ENCODE results near the gene RPS15.
"Not testable (repeated sequence)": the region's sequence is repeated elsewhere in the genome, so short reads cannot be mapped to it uniquely, and the experiment has no call there.

RPS15 gene

GRCh38 chr19:1468274-1468820, 30.2 kb downstream of the RPS15 start:
- no peak for DNase-seq (ENCODE audit: low read depth in 2 of 2)

DNA sequence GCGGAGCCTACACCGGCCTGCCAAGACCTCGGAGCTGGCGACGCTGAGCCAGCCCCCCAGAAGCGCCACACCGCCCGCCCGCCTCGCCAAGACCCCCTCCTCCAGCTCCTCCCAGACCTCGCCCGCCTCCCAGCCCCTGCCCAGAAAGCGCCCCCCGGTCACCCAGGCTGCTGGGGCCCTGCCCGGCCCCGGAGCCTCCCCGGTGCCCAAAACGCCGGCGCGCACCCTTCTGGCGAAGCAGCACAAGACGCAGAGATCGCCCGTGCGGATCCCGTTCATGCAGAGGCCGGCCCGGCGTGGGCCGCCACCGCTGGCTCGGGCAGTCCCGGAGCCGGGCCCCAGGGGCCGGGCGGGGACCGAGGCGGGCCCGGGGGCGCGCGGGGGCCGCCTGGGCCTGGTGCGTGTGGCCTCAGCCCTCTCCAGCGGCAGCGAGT, 30.6 kb downstream of the RPS15 start:
- no peak for DNase-seq (ENCODE audit: low read depth in 2 of 2)

DNA sequence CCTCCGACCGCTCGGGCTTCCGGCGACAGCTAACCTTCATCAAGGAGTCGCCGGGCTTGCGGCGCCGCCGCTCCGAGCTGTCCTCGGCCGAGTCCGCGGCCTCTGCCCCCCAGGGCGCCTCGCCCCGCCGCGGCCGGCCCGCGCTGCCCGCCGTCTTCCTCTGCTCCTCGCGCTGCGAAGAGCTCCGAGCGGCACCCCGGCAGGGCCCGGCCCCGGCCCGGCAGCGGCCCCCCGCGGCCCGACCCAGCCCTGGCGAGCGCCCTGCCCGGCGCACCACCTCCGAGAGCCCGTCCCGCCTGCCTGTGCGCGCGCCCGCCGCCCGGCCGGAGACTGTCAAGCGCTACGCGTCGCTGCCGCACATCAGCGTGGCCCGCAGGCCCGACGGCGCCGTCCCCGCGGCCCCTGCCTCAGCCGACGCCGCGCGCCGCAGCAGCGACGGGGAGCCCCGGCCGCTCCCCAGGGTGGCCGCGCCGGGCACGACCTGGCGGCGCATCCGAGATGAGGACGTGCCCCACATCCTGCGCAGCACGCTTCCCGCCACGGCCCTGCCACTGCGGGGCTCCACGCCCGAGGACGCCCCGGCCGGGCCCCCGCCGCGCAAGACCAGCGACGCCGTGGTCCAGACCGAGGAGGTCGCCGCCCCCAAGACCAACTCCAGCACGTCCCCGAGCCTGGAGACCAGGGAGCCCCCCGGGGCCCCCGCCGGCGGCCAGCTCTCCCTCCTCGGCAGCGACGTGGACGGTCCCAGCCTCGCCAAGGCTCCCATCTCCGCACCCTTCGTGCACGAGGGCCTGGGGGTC, 31.3 kb downstream of the RPS15 start:
- DNase-seq (ENCODE audit: low read depth in 2 of 2), result no peak

- DNase-seq (ENCODE audit: low read depth in 2 of 2), result no peak
Observed at GRCh38 chr19:1470055-1470304, 31.8 kb downstream of the RPS15 start.

GRCh38 chr19:1470305-1471009, 32.3 kb downstream of the RPS15 start:
- DNase-seq (ENCODE audit: low read depth in 2 of 2), result peak; percentile 62 to 67

- DNase-seq (ENCODE audit: low read depth in 2 of 2), result no peak
Observed at GRCh38 chr19:1471010-1471514, 32.9 kb downstream of the RPS15 start.

DNA sequence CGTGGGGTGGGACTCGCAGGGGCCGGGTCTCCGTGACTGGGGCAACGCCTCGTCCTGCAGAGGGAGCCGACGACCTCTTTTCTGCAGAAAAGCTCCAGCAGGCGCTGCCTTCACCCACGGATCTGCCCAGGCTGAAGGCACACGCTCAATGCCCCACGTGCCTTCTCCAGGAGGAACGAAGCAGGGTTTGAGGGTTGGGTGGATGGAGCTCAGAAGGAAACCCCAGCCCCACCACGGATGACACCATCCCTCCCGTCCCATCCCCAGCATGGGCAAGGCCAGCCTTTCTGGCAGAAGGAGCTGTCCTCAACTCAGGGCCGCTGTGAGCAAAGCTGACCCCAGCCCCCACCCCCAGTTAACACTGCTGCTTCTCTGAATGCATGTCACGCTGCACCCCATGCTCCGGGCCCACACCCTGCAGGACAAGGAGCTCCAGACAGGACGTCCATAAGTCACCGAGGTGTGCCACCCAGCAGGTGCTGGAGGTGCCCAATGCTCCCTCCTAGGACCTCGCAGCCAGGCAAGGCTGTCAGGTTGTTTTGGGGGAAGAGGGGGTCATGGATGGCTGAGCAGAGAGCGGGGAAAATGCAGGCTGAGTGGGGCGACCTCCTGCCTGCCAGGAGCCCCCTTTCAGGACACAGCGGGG, 33.4 kb downstream of the RPS15 start:
- no peak for DNase-seq (ENCODE audit: low read depth in 2 of 2)

- DNase-seq (ENCODE audit: low read depth in 2 of 2), result no peak
Observed at GRCh38 chr19:1472231-1473084, 34.3 kb downstream of the RPS15 start.

- no peak for DNase-seq (ENCODE audit: low read depth in 2 of 2)
Observed at GRCh38 chr19:1473085-1473851, 35.1 kb downstream of the RPS15 start.

GRCh38 chr19:1474011-1474764, 36.0 kb downstream of the RPS15 start:
- no peak for DNase-seq (ENCODE audit: low read depth in 2 of 2)

- DNase-seq (ENCODE audit: low read depth in 2 of 2), result no peak
Observed at GRCh38 chr19:1474765-1475351, 36.7 kb downstream of the RPS15 start.

GRCh38 chr19:1475751-1476437, 37.7 kb downstream of the RPS15 start:
- no peak for DNase-seq (ENCODE audit: low read depth in 2 of 2)

- DNase-seq (ENCODE audit: low read depth in 2 of 2), result not testable (repeated sequence)
Observed at GRCh38 chr19:1477056-1477455, 38.9 kb downstream of the RPS15 start.

DNA sequence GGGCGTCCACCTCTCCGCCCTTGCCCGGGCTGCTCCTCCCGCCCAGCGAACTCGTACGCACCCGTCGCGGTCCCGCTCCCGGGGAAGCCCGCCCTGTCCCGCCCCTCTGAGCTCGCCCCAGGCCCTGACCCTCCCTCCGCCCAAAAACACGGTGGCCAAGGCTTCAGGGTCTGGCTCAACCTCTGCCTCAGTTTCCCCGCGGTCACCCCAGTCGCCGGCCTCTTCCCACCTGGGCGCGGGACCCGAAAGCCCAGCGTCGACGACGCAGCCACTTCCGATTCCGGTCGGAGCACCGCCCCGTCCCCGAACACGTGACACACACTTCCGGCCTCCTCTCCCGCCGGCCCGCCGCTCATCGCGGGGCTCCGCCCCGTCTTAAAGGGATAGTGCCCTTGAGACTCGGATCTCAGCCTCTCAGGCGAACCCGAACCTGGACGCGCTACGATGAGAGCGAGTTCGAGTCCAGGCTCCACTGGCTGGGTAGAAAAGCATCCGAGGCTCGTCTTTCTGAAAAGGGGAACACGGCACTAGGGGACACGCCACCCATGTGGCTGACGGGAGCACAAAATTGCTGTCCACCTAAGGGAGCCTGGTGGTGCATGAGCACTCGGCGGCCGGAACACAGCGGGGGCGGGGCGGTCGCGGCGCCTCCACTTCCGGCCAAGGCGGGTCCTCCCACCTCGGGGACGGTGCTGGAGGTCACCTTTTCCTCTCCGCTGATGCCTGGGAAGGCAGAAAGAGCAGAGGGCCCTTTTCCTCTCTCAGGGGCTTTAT, 40.9 kb downstream of the RPS15 start, which contains the start of gene C19orf25:
TSS of gene C19orf25 (minus strand) at position 282 of the 774 bp plus-strand sequence. CDS start 312 bp downstream, outside the sequence.
- peak; percentile 84 to 89 for DNase-seq (ENCODE audit: low read depth in 2 of 2)

DNA sequence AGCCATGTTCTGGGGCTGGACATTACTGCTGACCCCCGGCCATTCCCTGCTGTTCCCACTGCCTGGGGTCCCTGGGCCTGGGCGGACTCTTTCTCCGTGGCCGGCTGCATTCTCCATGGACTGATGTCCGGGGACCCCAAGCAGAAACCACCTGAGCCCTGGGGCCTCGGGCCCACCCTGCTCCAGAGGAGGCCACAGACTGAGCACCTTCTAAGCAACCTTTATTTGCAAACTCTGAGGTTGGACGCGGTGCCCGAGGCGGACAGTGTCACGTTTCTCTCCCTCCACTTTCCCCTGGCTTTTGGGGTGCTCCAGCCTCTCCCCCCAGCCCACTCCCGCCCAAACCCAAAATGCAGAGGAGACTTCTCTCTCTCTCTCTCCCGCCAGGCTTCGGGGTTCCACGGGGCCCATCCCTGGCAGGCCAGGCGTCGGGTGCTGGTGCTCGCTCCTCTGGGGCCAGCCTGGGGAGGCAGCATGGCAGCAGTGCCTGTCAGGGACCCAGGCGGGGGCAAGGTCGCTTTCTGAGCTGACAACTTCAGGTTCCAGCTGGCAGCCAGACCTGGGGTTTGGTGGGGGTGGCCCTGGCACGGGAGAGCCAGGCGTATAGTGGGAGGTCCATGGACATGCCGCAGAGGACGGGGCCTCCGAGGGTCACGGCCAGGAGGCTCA, 43.2 kb downstream of the RPS15 start:
- DNase-seq (ENCODE audit: low read depth in 2 of 2), result no peak

DNA sequence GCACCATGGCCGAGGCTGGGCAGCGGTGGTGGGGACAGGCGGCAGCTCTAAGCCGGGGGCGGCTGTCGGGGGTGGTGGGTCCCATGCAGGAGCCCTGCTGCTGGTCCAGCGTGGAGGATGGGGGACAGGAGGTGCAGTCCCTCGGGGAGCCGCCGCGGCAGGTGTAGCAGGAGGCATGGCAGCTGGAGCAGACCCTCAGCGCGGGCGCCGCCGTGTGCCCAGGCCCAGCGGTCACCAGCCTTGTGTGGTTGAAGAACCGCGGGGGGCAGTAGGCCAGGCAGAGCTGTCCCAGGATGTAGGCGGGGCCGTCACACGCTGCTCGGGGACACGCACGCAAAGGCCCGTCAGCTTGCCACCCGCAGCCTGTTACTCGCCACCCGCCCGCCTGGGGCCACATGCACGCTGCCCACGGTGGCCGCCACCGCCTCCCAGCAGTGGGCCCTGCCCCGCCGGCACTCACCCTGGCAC, 43.7 kb downstream of the RPS15 start:
- no peak for DNase-seq (ENCODE audit: low read depth in 2 of 2)

DNA sequence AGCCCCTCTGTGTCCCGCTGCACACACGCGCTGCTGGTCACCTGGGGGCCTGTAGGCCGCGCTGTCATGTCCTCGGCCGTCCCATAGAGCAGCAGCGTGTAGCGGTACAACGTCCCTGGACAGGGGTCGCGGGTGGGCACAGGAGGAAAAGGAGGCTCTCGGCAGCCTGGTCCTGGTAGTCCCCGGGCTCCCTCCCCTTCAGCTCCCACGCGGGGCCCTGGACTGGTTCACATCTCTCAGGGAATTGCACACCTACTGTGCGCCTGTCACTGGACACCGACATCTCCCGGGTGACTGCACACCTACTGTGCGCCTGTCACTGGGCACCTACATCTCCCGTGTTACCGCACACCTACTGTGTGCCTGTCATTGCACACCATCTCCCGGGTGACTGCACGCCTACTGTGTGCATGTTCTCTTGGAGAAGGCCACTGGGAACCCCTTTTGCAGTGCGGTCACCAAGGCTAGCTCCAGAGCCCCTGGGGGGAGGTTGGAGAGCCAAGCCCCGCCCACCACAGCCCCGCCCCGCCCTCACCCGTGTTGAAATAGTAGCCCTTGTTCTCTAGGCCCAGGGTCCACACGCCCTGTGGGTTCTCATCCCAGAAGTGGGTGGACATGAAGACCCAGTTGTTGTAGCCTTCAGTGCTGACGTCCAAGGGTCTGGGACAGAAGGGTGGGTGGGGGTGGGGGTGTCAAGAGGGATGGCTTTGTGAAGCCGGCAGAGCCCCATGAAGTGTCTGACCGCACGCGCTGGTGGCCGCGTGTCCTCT, 44.4 kb downstream of the RPS15 start:
- DNase-seq (ENCODE audit: low read depth in 2 of 2), result no peak

Data from activated CD4-positive, alpha-beta T cell treated with anti-CD3 and anti-CD28 coated beads for 24 hours (primary cell).